ENCODE data around the gene ZP3. TPM values are rescaled to one million over a fixed set of nuclear protein-coding genes. Genes with fewer than 3 reads are reported as not detected.

Gene ZP3
- polyA plus RNA-seq, 1 of the 3 experiments (the other 2 are of a cell fraction): 5.4 TPM

GRCh38 chr7:76430211-76430610, 5.5 kb downstream of the ZP3 start:
- Histone ChIP-seq H3K4me2 (no peak overlapping the region), H3K27me3 (ENCODE audit: insufficient read depth) (no peaks in the 10 kb centered on the region), H3K27ac (ENCODE audit: low read depth in 2 of 2, low read length in 1 of 2) (no peak overlapping the region), H3K9me2 (no peaks in the 10 kb centered on the region), H4K20me1 (ENCODE audit: insufficient read depth) (no peaks in the 10 kb centered on the region), H3K9me3 (no peaks in the 10 kb centered on the region), H3K4me1 (ENCODE audit: control insufficient read depth in 1 of 2, insufficient read depth in 2 of 2, low read depth in 1 of 2, low read length in 1 of 2) (no peaks in the 10 kb centered on the region), H3F3A (replicated peaks; ENCODE audit: insufficient read depth) (no peaks in the 10 kb centered on the region), H3K79me2 (ENCODE audit: insufficient read depth) (no peaks in the 10 kb centered on the region), H3K9ac (no peak overlapping the region), H3K36me3 (replicated peaks in 1 of 2; ENCODE audit: control insufficient read depth in 1 of 2, insufficient read depth in 2 of 2, low read length in 1 of 2) (no peaks in the 10 kb centered on the region), H3K4me3 (ENCODE audit: low read depth in 2 of 2, low read length in 1 of 2) (no peak overlapping the region), H2AFZ (ENCODE audit: low read depth) (no peak overlapping the region)
- ChIA-PET CTCF (no interaction called here), POLR2A (no interaction called here)
- WGBS (ENCODE audit: low lambda C conversion rate): 91% methylated on average over 9 of the region's 9 CpGs
- TF ChIP-seq EZH2phosphoT487 (IDR thresholded peaks at IDR 0.05; ENCODE audit: borderline replicate concordance, low read depth): no peak
- TF ChIP-seq NFIC (IDR thresholded peaks at IDR 0.05; ENCODE audit: borderline replicate concordance): no peak
- TF ChIP-seq USF2 (IDR thresholded peaks at IDR 0.05; ENCODE audit: borderline replicate concordance, low read depth, low read length): no peak
- no peak for TF ChIP-seq RXRA (IDR thresholded peaks at IDR 0.05; ENCODE audit: borderline replicate concordance, low read depth)
- TF ChIP-seq RCOR1 (IDR thresholded peaks at IDR 0.05; ENCODE audit: low read length): no peak
- no peak for TF ChIP-seq TAF1 (IDR thresholded peaks at IDR 0.05; ENCODE audit: borderline replicate concordance, low read depth, low read length)
- TF ChIP-seq GATA2 (CRISPR knock-in tag; IDR thresholded peaks at IDR 0.05): no peak
- TF ChIP-seq REST (IDR thresholded peaks at IDR 0.05; ENCODE audit: low read depth, low read length): no peak
- TF ChIP-seq TCF12 (IDR thresholded peaks at IDR 0.05): no peak
- no peak for TF ChIP-seq ELF1 (IDR thresholded peaks at IDR 0.05)
- TF ChIP-seq FOXM1 (IDR thresholded peaks at IDR 0.05; ENCODE audit: low read depth): no peak
- TF ChIP-seq MXI1 (IDR thresholded peaks at IDR 0.05; ENCODE audit: low read depth, low read length): no peak
- TF ChIP-seq RFX5 (IDR thresholded peaks at IDR 0.05; ENCODE audit: low read length): no peak
- no peak for DNase-seq

- Histone ChIP-seq H3K4me2 (no peak overlapping the region), H3K9ac (no peak overlapping the region), H3K27ac (ENCODE audit: low read depth in 2 of 2, low read length in 1 of 2) (no peak overlapping the region), H3K9me3 (no peaks in the 10 kb centered on the region), H3K4me1 (ENCODE audit: control insufficient read depth in 1 of 2, insufficient read depth in 2 of 2, low read depth in 1 of 2, low read length in 1 of 2) (no peaks in the 10 kb centered on the region), H2AFZ (ENCODE audit: low read depth) (no peak overlapping the region), H3K36me3 (replicated peaks in 1 of 2; ENCODE audit: control insufficient read depth in 1 of 2, insufficient read depth in 2 of 2, low read length in 1 of 2) (no peaks in the 10 kb centered on the region), H3K79me2 (ENCODE audit: insufficient read depth) (no peaks in the 10 kb centered on the region), H3K4me3 (ENCODE audit: low read depth in 2 of 2, low read length in 1 of 2) (no peak overlapping the region), H3K27me3 (ENCODE audit: insufficient read depth) (no peaks in the 10 kb centered on the region), H3K9me2 (no peaks in the 10 kb centered on the region), H3F3A (replicated peaks; ENCODE audit: insufficient read depth) (no peaks in the 10 kb centered on the region), H4K20me1 (ENCODE audit: insufficient read depth) (no peaks in the 10 kb centered on the region)
- ChIA-PET POLR2A (no interaction called here), CTCF (interaction anchor here (1.0 kb wide), 1 partner anchor 253 kb away, joined by 4 read pairs; no protein-coding TSS in a partner anchor)
- DNase-seq: no peak
- WGBS (ENCODE audit: low lambda C conversion rate): 89% methylated on average over 3 of the region's 3 CpGs
- TF ChIP-seq FOXJ3 (CRISPR knock-in tag; IDR thresholded peaks at IDR 0.05) (no peak), RXRA (IDR thresholded peaks at IDR 0.05; ENCODE audit: borderline replicate concordance, low read depth) (no peak), SMC3 (IDR thresholded peaks at IDR 0.05; ENCODE audit: low read depth, low read length) (no peak), NRF1 (IDR thresholded peaks at IDR 0.05; ENCODE audit: low read depth, low read length) (no peak), EP300 (IDR thresholded peaks at IDR 0.05; ENCODE audit: borderline replicate concordance in 1 of 2, low read depth in 1 of 2, low read length in 1 of 2) (no peak), GATA2 (CRISPR knock-in tag; IDR thresholded peaks at IDR 0.05) (no peak), TCF12 (IDR thresholded peaks at IDR 0.05) (no peak), GABPA (IDR thresholded peaks at IDR 0.05; ENCODE audit: low read depth) (no peak), NFIC (IDR thresholded peaks at IDR 0.05; ENCODE audit: borderline replicate concordance) (no peak), YY1 (IDR thresholded peaks at IDR 0.05; ENCODE audit: low read depth) (no peak), IRF3 (IDR thresholded peaks at IDR 0.05; ENCODE audit: low read depth, low read length) (no peak), POLR2AphosphoS5 (IDR thresholded peaks at IDR 0.05; ENCODE audit: low read depth, low read length) (no peak), MEF2A (IDR thresholded peaks at IDR 0.05; ENCODE audit: borderline replicate concordance, low read depth) (no peak), MAX (IDR thresholded peaks at IDR 0.05; ENCODE audit: low read depth) (no peak), RAD21 (IDR thresholded peaks at IDR 0.05; ENCODE audit: low read length) (no peak), TAF1 (IDR thresholded peaks at IDR 0.05; ENCODE audit: borderline replicate concordance, low read depth, low read length) (no peak)
Observed at GRCh38 chr7:76430836-76431235, 6.1 kb downstream of the ZP3 start.

All from SK-N-SH (cell line).